ENCODE data around the gene TAS2R20. TPM values are rescaled to one million over a fixed set of nuclear protein-coding genes. Genes with fewer than 3 reads are reported as not detected.

Gene TAS2R20
- total RNA-seq, 3 donors from 2014 or later = 4.6 to 7.9 (median 5.6) TPM

DNA sequence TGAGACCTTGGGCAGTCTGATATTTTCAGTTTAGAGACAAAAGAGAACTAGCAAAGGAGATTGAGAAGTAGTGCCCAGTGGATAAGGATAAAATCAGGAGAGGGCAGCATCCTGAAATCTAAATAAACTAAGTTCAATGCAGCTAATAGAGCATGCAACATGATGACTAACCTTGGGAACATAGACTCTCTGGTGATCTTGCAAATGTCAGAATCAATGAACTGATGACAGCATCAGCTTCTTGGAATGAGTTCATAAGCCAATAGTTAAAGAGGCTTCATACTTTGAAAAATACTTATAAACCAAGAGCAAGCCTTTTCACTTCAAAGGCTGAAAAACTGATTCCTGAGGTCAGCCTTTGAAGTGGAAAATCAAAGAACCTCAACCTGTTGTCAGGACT lies 16.1 kb upstream of the TAS2R20 start:
- DNase-seq (ENCODE audit: low spot score in 2 of 2) = no peak
- Histone ChIP-seq H3K4me1 (no peaks in the 10 kb centered on the region), H3K9me3 (no peaks in the 10 kb centered on the region), H3K4me3 (no peak overlapping the region), H3K27me3 (no peaks in the 10 kb centered on the region), H3K36me3 (no peaks in the 10 kb centered on the region), H3K27ac (no peak overlapping the region)
- intact Hi-C loops (cut with DNase I; ENCODE audit: low total_unique reads) = no loop called here
- TF ChIP-seq POLR2A (IDR thresholded peaks at IDR 0.05) = no peak
- TF ChIP-seq POLR2AphosphoS5 (IDR thresholded peaks at IDR 0.05) = no peak
- TF ChIP-seq, protein P1, sequence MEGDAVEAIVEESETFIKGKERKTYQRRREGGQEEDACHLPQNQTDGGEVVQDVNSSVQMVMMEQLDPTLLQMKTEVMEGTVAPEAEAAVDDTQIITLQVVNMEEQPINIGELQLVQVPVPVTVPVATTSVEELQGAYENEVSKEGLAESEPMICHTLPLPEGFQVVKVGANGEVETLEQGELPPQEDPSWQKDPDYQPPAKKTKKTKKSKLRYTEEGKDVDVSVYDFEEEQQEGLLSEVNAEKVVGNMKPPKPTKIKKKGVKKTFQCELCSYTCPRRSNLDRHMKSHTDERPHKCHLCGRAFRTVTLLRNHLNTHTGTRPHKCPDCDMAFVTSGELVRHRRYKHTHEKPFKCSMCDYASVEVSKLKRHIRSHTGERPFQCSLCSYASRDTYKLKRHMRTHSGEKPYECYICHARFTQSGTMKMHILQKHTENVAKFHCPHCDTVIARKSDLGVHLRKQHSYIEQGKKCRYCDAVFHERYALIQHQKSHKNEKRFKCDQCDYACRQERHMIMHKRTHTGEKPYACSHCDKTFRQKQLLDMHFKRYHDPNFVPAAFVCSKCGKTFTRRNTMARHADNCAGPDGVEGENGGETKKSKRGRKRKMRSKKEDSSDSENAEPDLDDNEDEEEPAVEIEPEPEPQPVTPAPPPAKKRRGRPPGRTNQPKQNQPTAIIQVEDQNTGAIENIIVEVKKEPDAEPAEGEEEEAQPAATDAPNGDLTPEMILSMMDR (IDR thresholded peaks at IDR 0.05) = no peak

- H3K4me3 ChIP-seq = no peak overlapping the region
- intact Hi-C loops (cut with DNase I; ENCODE audit: low total_unique reads) = loop anchor here (10.0 kb wide), 1 partner anchor 663 kb away; no protein-coding TSS in a partner anchor
- no peaks in the 10 kb centered on the region for H3K27me3 ChIP-seq
- no peaks in the 10 kb centered on the region for H3K4me1 ChIP-seq
- DNase-seq (ENCODE audit: low spot score in 2 of 2) = no peak
- TF ChIP-seq POLR2AphosphoS5 (IDR thresholded peaks at IDR 0.05) (no peak), POLR2A (IDR thresholded peaks at IDR 0.05) (no peak)
- TF ChIP-seq, protein P1 (IDR thresholded peaks at IDR 0.05) = no peak
- H3K36me3 ChIP-seq = no peaks in the 10 kb centered on the region
- H3K27ac ChIP-seq = no peak overlapping the region
- H3K9me3 ChIP-seq = no peaks in the 10 kb centered on the region
These were observed 9.5 kb upstream of the TAS2R20 start for GRCh38 chr12:11007608-11008007.

DNA sequence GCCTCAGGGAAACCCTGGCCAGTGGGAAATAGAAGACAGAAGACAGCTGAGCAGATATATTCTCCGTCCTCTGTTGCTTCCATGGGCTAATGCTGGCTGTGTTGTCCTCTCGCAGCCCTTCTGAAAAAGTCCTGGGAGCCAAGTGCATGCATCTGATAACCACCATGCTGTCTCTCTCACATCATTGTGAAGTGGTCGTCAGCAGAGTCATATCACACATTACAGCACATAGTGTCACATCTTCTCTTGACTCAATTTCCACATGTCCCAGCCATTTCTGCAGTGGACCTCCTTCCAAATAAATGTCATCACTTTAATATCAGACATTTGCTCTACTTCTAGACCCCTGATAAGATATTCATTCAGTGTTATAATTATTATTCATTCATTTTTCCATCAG lies 3.8 kb downstream of the TAS2R20 start:
- TF ChIP-seq, protein P1 (IDR thresholded peaks at IDR 0.05) = no peak
- TF ChIP-seq POLR2AphosphoS5 (IDR thresholded peaks at IDR 0.05) = no peak
- no peak for TF ChIP-seq POLR2A (IDR thresholded peaks at IDR 0.05)
- Histone ChIP-seq H3K27ac (no peak overlapping the region), H3K9me3 (no peaks in the 10 kb centered on the region), H3K4me3 (no peak overlapping the region), H3K4me1 (no peaks in the 10 kb centered on the region), H3K27me3 (no peaks in the 10 kb centered on the region), H3K36me3 (no peaks in the 10 kb centered on the region)
- intact Hi-C loops (cut with DNase I; ENCODE audit: low total_unique reads) = no loop called here
- no peak for DNase-seq (ENCODE audit: low spot score in 2 of 2)

- TF ChIP-seq, protein P1 (IDR thresholded peaks at IDR 0.05) = no peak
- TF ChIP-seq POLR2AphosphoS5 (IDR thresholded peaks at IDR 0.05) (no peak), POLR2A (IDR thresholded peaks at IDR 0.05) (no peak)
- Histone ChIP-seq H3K4me3 (no peak overlapping the region), H3K27ac (no peak overlapping the region), H3K27me3 (no peaks in the 10 kb centered on the region), H3K36me3 (no peaks in the 10 kb centered on the region), H3K4me1 (no peaks in the 10 kb centered on the region), H3K9me3 (no peaks in the 10 kb centered on the region)
- intact Hi-C loops (cut with DNase I; ENCODE audit: low total_unique reads) = no loop called here
- no peak for DNase-seq (ENCODE audit: low spot score in 2 of 2)
These were observed 9.0 kb downstream of the TAS2R20 start for GRCh38 chr12:10989107-10989506.

DNA sequence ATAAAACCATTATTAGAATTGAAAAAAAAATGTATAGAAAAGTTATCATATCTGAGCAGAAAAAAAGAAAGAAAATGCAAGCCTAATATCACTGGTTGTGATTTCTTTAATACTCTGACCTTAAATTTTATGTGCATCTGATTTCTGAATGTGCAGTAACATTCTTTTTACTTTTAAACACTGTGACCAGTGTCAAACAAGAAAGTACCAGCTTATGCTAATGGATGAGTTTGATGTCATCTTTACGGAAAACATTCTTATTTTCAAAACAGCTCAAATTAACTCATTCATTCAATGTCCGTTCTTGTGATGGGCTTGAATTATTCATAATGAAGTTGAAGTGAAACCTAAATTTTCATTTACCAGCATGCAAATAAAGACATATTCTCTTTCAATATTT lies 11.3 kb downstream of the TAS2R20 start, which contains the start of gene TAS2R50:
TAS2R50 (minus strand) TSS at position 101 of the 400 bp plus-strand sequence; CDS start at position 49, 52 bp downstream.
- DNase-seq (ENCODE audit: low spot score in 2 of 2) = no peak
- TF ChIP-seq POLR2AphosphoS5 (IDR thresholded peaks at IDR 0.05) (no peak), POLR2A (IDR thresholded peaks at IDR 0.05) (no peak)
- TF ChIP-seq, protein P1 (IDR thresholded peaks at IDR 0.05) = no peak
- H3K4me3 ChIP-seq = no peak within 1 kb of the TSS
- H3K9me3 ChIP-seq = no peaks in the 10 kb centered on the region
- H3K27me3 ChIP-seq = no peaks in the 10 kb centered on the region
- H3K36me3 ChIP-seq = no peaks in the 10 kb centered on the region
- no peaks in the 10 kb centered on the region for H3K4me1 ChIP-seq
- intact Hi-C loops (cut with DNase I; ENCODE audit: low total_unique reads) = no loop called here
- no peak within 1 kb of the TSS for H3K27ac ChIP-seq
